ENCODE data around the gene HTT. TPM values are rescaled to one million over a fixed set of nuclear protein-coding genes. Genes with fewer than 3 reads are reported as not detected.

Gene HTT
- total RNA-seq, 2 donors from 2014 or later: 37.8 to 97.8 TPM

GRCh38 chr4:3176367-3177229 is 102.1 kb downstream of the HTT start:
- 27% methylated on average over 11 of the region's 11 CpGs for WGBS
- H3K27ac ChIP-seq: peak overlapping the region; percentile 9 to 71
- no peak for TF ChIP-seq CTCF (IDR thresholded peaks at IDR 0.05)
- peak; percentile 41 for TF ChIP-seq POLR2AphosphoS5 (IDR thresholded peaks at IDR 0.05)
- TF ChIP-seq POLR2A (IDR thresholded peaks at IDR 0.05): no peak
- no peaks in the 10 kb centered on the region for H3K27me3 ChIP-seq (replicated peaks; ENCODE audit: insufficient read depth)
- DNase-seq (ENCODE audit: low spot score): peak; percentile 9
- H3K36me3 ChIP-seq: peaks cover 4 to 12% of the 10 kb centered on the region in 2 donors
- H3K4me1 ChIP-seq (replicated peaks): peaks cover 5% of the 10 kb centered on the region
- no peaks in the 10 kb centered on the region for H3K9me3 ChIP-seq
- intact Hi-C loops (cut with DNase I): no loop called here
- no peak overlapping the region for H3K4me3 ChIP-seq

- intact Hi-C loops (cut with DNase I): no loop called here
- TF ChIP-seq CTCF (IDR thresholded peaks at IDR 0.05): no peak
- no peak for TF ChIP-seq POLR2AphosphoS5 (IDR thresholded peaks at IDR 0.05)
- no peak for TF ChIP-seq POLR2A (IDR thresholded peaks at IDR 0.05)
- DNase-seq (ENCODE audit: low spot score): no peak
Measured at GRCh38 chr4:3177426-3177825, 102.9 kb downstream of the HTT start.

GRCh38 chr4:3177905-3178304 is 103.4 kb downstream of the HTT start:
- Histone ChIP-seq H3K4me1 (replicated peaks) (peaks cover 5% of the 10 kb centered on the region), H3K4me3 (no peak overlapping the region), H3K27ac (no peak overlapping the region), H3K36me3 (peaks cover 6 to 9% of the 10 kb centered on the region in 2 donors), H3K9me3 (no peaks in the 10 kb centered on the region), H3K27me3 (replicated peaks; ENCODE audit: insufficient read depth) (no peaks in the 10 kb centered on the region)
- DNase-seq (ENCODE audit: low spot score): no peak
- intact Hi-C loops (cut with DNase I): no loop called here
- 89% methylated on average over 7 of the region's 7 CpGs for WGBS
- TF ChIP-seq CTCF (IDR thresholded peaks at IDR 0.05) (no peak), POLR2A (IDR thresholded peaks at IDR 0.05) (no peak), POLR2AphosphoS5 (IDR thresholded peaks at IDR 0.05) (no peak)

More at GRCh38 chr4:3177426-3177825, 102.9 kb downstream of the HTT start:
- H3K4me1 ChIP-seq (replicated peaks): peaks cover 5% of the 10 kb centered on the region
- peak overlapping the region in 1 of 2 donors; percentile 54 for H3K27ac ChIP-seq
- H3K36me3 ChIP-seq: peaks cover 6 to 12% of the 10 kb centered on the region in 2 donors
- no peaks in the 10 kb centered on the region for H3K9me3 ChIP-seq
- no peaks in the 10 kb centered on the region for H3K27me3 ChIP-seq (replicated peaks; ENCODE audit: insufficient read depth)
- H3K4me3 ChIP-seq: no peak overlapping the region

GRCh38 chr4:3178351-3178750 is 103.9 kb downstream of the HTT start:
- TF ChIP-seq CTCF (IDR thresholded peaks at IDR 0.05) (no peak), POLR2A (IDR thresholded peaks at IDR 0.05) (no peak), POLR2AphosphoS5 (IDR thresholded peaks at IDR 0.05) (no peak)
- DNase-seq (ENCODE audit: low spot score): no peak
- intact Hi-C loops (cut with DNase I): no loop called here
- H3K9me3 ChIP-seq: no peaks in the 10 kb centered on the region
- no peaks in the 10 kb centered on the region for H3K27me3 ChIP-seq (replicated peaks; ENCODE audit: insufficient read depth)
- no peak overlapping the region for H3K4me3 ChIP-seq
- no peak overlapping the region for H3K27ac ChIP-seq
- WGBS: 84% methylated on average over 9 of the region's 9 CpGs
- peaks cover 5% of the 10 kb centered on the region for H3K4me1 ChIP-seq (replicated peaks)
- H3K36me3 ChIP-seq: peaks cover 5 to 8% of the 10 kb centered on the region in 2 donors
